Body of pancreas (tissue), 4 donors: ENCODE data around the gene POU2AF1. TPM values are rescaled to one million over a fixed set of nuclear protein-coding genes. Genes with fewer than 3 reads are reported as not detected.

Experiments used
- ATAC-seq: fragments of 150-250 bp; one replicate; pipeline ENCODE4 v1.9.1; 2016
- DNase-seq, 4 donors: peaks; one replicate each; pipeline ENCODE4 v3.0.0-alpha.2; 2019
- H3K27ac ChIP-seq, 4 donors: fragments of 200-600 bp; sonication (generic); 1 replicate in 3 of 4; 2 replicates in 1 of 4; pipeline versions ENCODE4 v1.5.1 to v1.6.1; 2016 to 2019; ENCODE audit warnings: mild to moderate bottlenecking in 1 of 4, mixed read lengths in 1 of 4, moderate library complexity in 1 of 4
- H3K27me3 ChIP-seq, 2 donors: fragments of 200-600 bp; sonication (generic); one replicate each; pipeline ENCODE4 v1.6.0; 2016; ENCODE audit warnings: mild to moderate bottlenecking in 1 of 2
- H3K36me3 ChIP-seq, 2 donors: fragments of 200-600 bp; sonication (generic); replicated peaks in 1 of 2; 2 replicates each; pipeline ENCODE4 v1.5.1; 2016; ENCODE audit warnings: low read depth in 2 of 2; ENCODE audit not compliant: insufficient read depth in 1 of 2
- H3K4me1 ChIP-seq: fragments of 200-600 bp; sonication (generic); one replicate; pipeline ENCODE4 v1.6.0; 2016
- H3K4me3 ChIP-seq, 2 donors: fragments of 200-600 bp; sonication (generic); 1 replicate in 1 of 2; 2 replicates in 1 of 2; pipeline ENCODE4 v1.5.1; 2016 to 2019
- H3K9me3 ChIP-seq, 3 donors: fragments of 200-600 bp; sonication (generic); 1 replicate in 2 of 3; 2 replicates in 1 of 3; pipeline ENCODE4 v1.5.1; 2016
- CTCF ChIP-seq, 7 experiments: fragments of 450-650 bp in 4 of 7; fragments of 200-600 bp in 3 of 7; sonication (generic) in 3 of 7; IDR thresholded peaks; one replicate each; pipeline ENCODE4 v1.5.1; 2016 to 2019; ENCODE audit warnings: antibody characterized with exemption in 7 of 7
- POLR2A ChIP-seq, 3 donors: fragments of 450-650 bp; IDR thresholded peaks; one replicate each; pipeline ENCODE4 v1.6.1; 2016; ENCODE audit warnings: antibody characterized with exemption in 3 of 3, mild to moderate bottlenecking in 2 of 3
- WGBS, 2 donors: methylation state at CpG; one replicate each; pipeline ENCODE4 v1.1.5; 2017; 5-methylcytosine and 5-hydroxymethylcytosine counted together
- intact Hi-C: fragments of 100-400 bp; cut with DNase I; formaldehyde crosslinking; loops from one replicate; pipeline ENCODE4 v1.15.1; 2023
- total RNA-seq, 2 donors: library from RNA; depleted of rRNA; stranded (reverse); fragments of >200 nt; gene quantifications; one replicate each; pipeline ENCODE4 v1.1.0, GENCODE V29; 2016

The POU2AF1 gene
- total RNA-seq, 2 donors from 2014 or later, result 8.9 TPM; not detected in 1

- ATAC-seq (no peak), DNase-seq (no peak)
- no peaks in the 10 kb centered on the region for H3K9me3 ChIP-seq
- H3K4me3 ChIP-seq, result no peak overlapping the region
- 81 to 84% methylated on average over 3 of the region's 3 CpGs for WGBS, 2 donors
- H3K36me3 ChIP-seq, result no peaks in the 10 kb centered on the region
- H3K4me1 ChIP-seq, result peaks cover 7% of the 10 kb centered on the region
- intact Hi-C loops, result no loop called here
- H3K27ac ChIP-seq, result no peak overlapping the region
- no peaks in the 10 kb centered on the region for H3K27me3 ChIP-seq
- TF ChIP-seq CTCF (IDR thresholded peaks at IDR 0.05) (no peak), POLR2A (IDR thresholded peaks at IDR 0.05) (no peak)
Measured at GRCh38 chr11:111412293-111412692, 33.2 kb upstream of the POU2AF1 start.

GRCh38 chr11:111411456-111411855 lies 32.4 kb upstream of the POU2AF1 start:
- no peak for ATAC-seq
- 50 to 94% methylated on average over 1 to 2 of the region's 2 CpGs for WGBS, 2 donors
- intact Hi-C loops, result no loop called here

GRCh38 chr11:111410951-111411350 lies 31.9 kb upstream of the POU2AF1 start:
- no peak for ATAC-seq
- H3K27me3 ChIP-seq, result no peaks in the 10 kb centered on the region
- WGBS, 2 donors, result 96 to 97% methylated on average over 5 of the region's 5 CpGs
- no peak overlapping the region for H3K27ac ChIP-seq
- intact Hi-C loops, result no loop called here
- no peak for TF ChIP-seq CTCF (IDR thresholded peaks at IDR 0.05)
- TF ChIP-seq POLR2A (IDR thresholded peaks at IDR 0.05), result no peak
- no peak overlapping the region for H3K4me3 ChIP-seq
- H3K4me1 ChIP-seq, result no peaks in the 10 kb centered on the region
- H3K36me3 ChIP-seq, result no peaks in the 10 kb centered on the region
- H3K9me3 ChIP-seq, result no peaks in the 10 kb centered on the region
- no peak for DNase-seq

More at GRCh38 chr11:111411456-111411855, 32.4 kb upstream of the POU2AF1 start:
- no peaks in the 10 kb centered on the region for H3K4me1 ChIP-seq
- DNase-seq, result no peak
- no peak overlapping the region for H3K4me3 ChIP-seq
- H3K36me3 ChIP-seq, result no peaks in the 10 kb centered on the region
- no peaks in the 10 kb centered on the region for H3K27me3 ChIP-seq
- no peak overlapping the region for H3K27ac ChIP-seq
- H3K9me3 ChIP-seq, result no peaks in the 10 kb centered on the region
- TF ChIP-seq CTCF (IDR thresholded peaks at IDR 0.05), result no peak
- TF ChIP-seq POLR2A (IDR thresholded peaks at IDR 0.05), result no peak

- Histone ChIP-seq H3K36me3 (no peaks in the 10 kb centered on the region), H3K27me3 (no peaks in the 10 kb centered on the region), H3K27ac (no peak overlapping the region), H3K4me1 (no peaks in the 10 kb centered on the region), H3K4me3 (no peak overlapping the region), H3K9me3 (no peaks in the 10 kb centered on the region)
- intact Hi-C loops, result no loop called here
- no peak for TF ChIP-seq POLR2A (IDR thresholded peaks at IDR 0.05)
- no peak for TF ChIP-seq CTCF (IDR thresholded peaks at IDR 0.05)
- ATAC-seq, result no peak
- DNase-seq, result no peak
- WGBS, 2 donors, result 84 to 94% methylated on average over 1 of the region's 1 CpG
Measured at GRCh38 chr11:111409915-111410314, 30.8 kb upstream of the POU2AF1 start.
